MG63 (cell line): Measurements from ENCODE around the gene SLC35D2. TPM values are rescaled to one million over a fixed set of nuclear protein-coding genes. Genes with fewer than 3 reads are reported as not detected.

ENCODE experiments used
- DNase-seq: peaks from one replicate; pipeline ENCODE4 v3.0.0-alpha.2; 2020
- H3K27me3 ChIP-seq: fragments of 250-450 bp; sonication (Bioruptor Pico); 2 replicates; pipeline ENCODE4 v1.5.1; 2020; ENCODE audit warnings: mild to moderate bottlenecking, moderate library complexity
- H3K36me3 ChIP-seq: fragments of 250-450 bp; sonication (Bioruptor Pico); 2 replicates; pipeline ENCODE4 v1.5.1; 2020; ENCODE audit warnings: mild to moderate bottlenecking, moderate library complexity
- H3K4me3 ChIP-seq: fragments of 250-450 bp; sonication (Bioruptor Pico); 2 replicates; pipeline ENCODE4 v1.5.1; 2020; ENCODE audit warnings: mild to moderate bottlenecking, moderate library complexity
- H3K9me3 ChIP-seq: fragments of 250-450 bp; sonication (Bioruptor Pico); 2 replicates; pipeline ENCODE4 v1.5.1; 2020; ENCODE audit warnings: mild to moderate bottlenecking, moderate library complexity
- total RNA-seq: library from RNA; depleted of rRNA; stranded (reverse); fragments of >200 nt; shearing (Covaris generic); gene quantifications from 2 replicates; pipeline ENCODE4 v1.2.3, GENCODE V29; 2014; ENCODE audit warnings: low replicate concordance; rRNA removed

The SLC35D2 gene
- total RNA-seq: 5.2 and 15.4 TPM in 2 replicates

GRCh38 chr9:96383165-96383942 lies at the start of gene SLC35D2:
Gene SLC35D2, minus strand, starts transcription at chr9:96383711. Its CDS starts 77 bp downstream, at chr9:96383634.
- peak; percentile 77 for DNase-seq
- Histone ChIP-seq H3K4me3 (peak within 1 kb of the TSS; percentile 52), H3K9me3 (no peaks in the 10 kb centered on the region; the same call in 1 of the 2 replicates), H3K36me3 (peaks cover 33% of the 10 kb centered on the region), H3K27me3 (no peaks in the 10 kb centered on the region)

- Histone ChIP-seq H3K36me3 (no peaks in the 10 kb centered on the region), H3K27me3 (no peaks in the 10 kb centered on the region), H3K9me3 (0 out of 2 replicates have a peak, but pooled peaks cover 2% of the 10 kb centered on the region), H3K4me3 (no peak overlapping the region)
- DNase-seq: no peak
Measured at GRCh38 chr9:96430377-96430776, 46.9 kb upstream of the SLC35D2 start.

GRCh38 chr9:96429732-96430131 lies 46.2 kb upstream of the SLC35D2 start:
- Histone ChIP-seq H3K27me3 (no peaks in the 10 kb centered on the region), H3K4me3 (no peak overlapping the region), H3K36me3 (no peaks in the 10 kb centered on the region), H3K9me3 (no peaks in the 10 kb centered on the region)
- no peak for DNase-seq

GRCh38 chr9:96425500-96426169 lies 42.1 kb upstream of the SLC35D2 start:
- H3K9me3 ChIP-seq: no peaks in the 10 kb centered on the region
- no peak for DNase-seq
- no peaks in the 10 kb centered on the region for H3K36me3 ChIP-seq
- H3K27me3 ChIP-seq: no peaks in the 10 kb centered on the region
- H3K4me3 ChIP-seq: no peak overlapping the region

- no peaks in the 10 kb centered on the region for H3K27me3 ChIP-seq
- no peak overlapping the region for H3K4me3 ChIP-seq
- DNase-seq: no peak
- H3K36me3 ChIP-seq: no peaks in the 10 kb centered on the region
- no peaks in the 10 kb centered on the region for H3K9me3 ChIP-seq
Measured at GRCh38 chr9:96423985-96424336, 40.5 kb upstream of the SLC35D2 start.

GRCh38 chr9:96423322-96423984 lies 39.9 kb upstream of the SLC35D2 start:
- DNase-seq: no peak
- H3K27me3 ChIP-seq: no peaks in the 10 kb centered on the region
- no peak overlapping the region for H3K4me3 ChIP-seq
- no peaks in the 10 kb centered on the region for H3K9me3 ChIP-seq
- H3K36me3 ChIP-seq: no peaks in the 10 kb centered on the region

- no peaks in the 10 kb centered on the region for H3K9me3 ChIP-seq
- no peaks in the 10 kb centered on the region for H3K27me3 ChIP-seq
- no peak overlapping the region for H3K4me3 ChIP-seq
- peak; percentile 88 for DNase-seq
- H3K36me3 ChIP-seq: peaks cover 6% of the 10 kb centered on the region; the same call in 1 of the 2 replicates
Measured at GRCh38 chr9:96420468-96421219, 37.1 kb upstream of the SLC35D2 start.

GRCh38 chr9:96419691-96419969 lies 36.1 kb upstream of the SLC35D2 start:
- DNase-seq: no peak

GRCh38 chr9:96418920-96419690 lies 35.6 kb upstream of the SLC35D2 start:
- peak; percentile 86 for DNase-seq
- H3K36me3 ChIP-seq: peaks cover 6% of the 10 kb centered on the region; the same call in 1 of the 2 replicates
- H3K4me3 ChIP-seq: peak overlapping the region; percentile 96
- H3K27me3 ChIP-seq: no peaks in the 10 kb centered on the region
- no peaks in the 10 kb centered on the region for H3K9me3 ChIP-seq

More at GRCh38 chr9:96419691-96419969, 36.1 kb upstream of the SLC35D2 start:
- peak overlapping the region; percentile 96 for H3K4me3 ChIP-seq
- no peaks in the 10 kb centered on the region for H3K27me3 ChIP-seq
- H3K9me3 ChIP-seq: no peaks in the 10 kb centered on the region
- H3K36me3 ChIP-seq: peaks cover 6% of the 10 kb centered on the region; the same call in 1 of the 2 replicates

- no peaks in the 10 kb centered on the region for H3K9me3 ChIP-seq
- no peaks in the 10 kb centered on the region for H3K27me3 ChIP-seq
- peak within 1 kb of the TSS; percentile 96 for H3K4me3 ChIP-seq
- H3K36me3 ChIP-seq: peaks cover 6% of the 10 kb centered on the region; the same call in 1 of the 2 replicates
- DNase-seq: peak; percentile 99
Measured at GRCh38 chr9:96418083-96418919, 34.8 kb upstream of the SLC35D2 start, which contains the start of gene ZNF367. Gene ZNF367, minus strand, starts transcription at chr9:96418370. Its CDS starts 338 bp downstream, at chr9:96418032.

- peak; percentile 12 for DNase-seq
- Histone ChIP-seq H3K9me3 (no peaks in the 10 kb centered on the region), H3K4me3 (peak overlapping the region; percentile 96), H3K36me3 (peaks cover 6% of the 10 kb centered on the region; the same call in 1 of the 2 replicates), H3K27me3 (no peaks in the 10 kb centered on the region)
Measured at GRCh38 chr9:96417661-96418082, 34.2 kb upstream of the SLC35D2 start.

- DNase-seq: peak; percentile 89
- no peaks in the 10 kb centered on the region for H3K9me3 ChIP-seq
Measured at GRCh38 chr9:96417051-96417586, 33.6 kb upstream of the SLC35D2 start.

GRCh38 chr9:96413302-96414221 lies 30.1 kb upstream of the SLC35D2 start:
- H3K36me3 ChIP-seq: peaks cover 6% of the 10 kb centered on the region; the same call in 1 of the 2 replicates
- no peaks in the 10 kb centered on the region for H3K9me3 ChIP-seq
- DNase-seq: no peak
- H3K27me3 ChIP-seq: no peaks in the 10 kb centered on the region
- H3K4me3 ChIP-seq: no peak overlapping the region

More at GRCh38 chr9:96417051-96417586, 33.6 kb upstream of the SLC35D2 start:
- H3K27me3 ChIP-seq: no peaks in the 10 kb centered on the region
- H3K4me3 ChIP-seq: peak overlapping the region; percentile 96
- peaks cover 6% of the 10 kb centered on the region; the same call in 1 of the 2 replicates for H3K36me3 ChIP-seq
